Lower leg skin (tissue), 4 donors: ENCODE results near the gene CCR5. TPM values are rescaled to one million over a fixed set of nuclear protein-coding genes. Genes with fewer than 3 reads are reported as not detected.

Source experiments
- DNase-seq, 2 donors: peaks; one replicate each; pipeline ENCODE4 v3.0.0-alpha.2; 2019; ENCODE audit warnings: low spot score in 2 of 2
- H3K4me3 ChIP-seq: fragments of 200-600 bp; sonication (generic); 2 replicates; pipeline ENCODE4 v1.5.1; 2017; ENCODE audit warnings: mild to moderate bottlenecking, low read depth; ENCODE audit not compliant: poor library complexity, severe bottlenecking
- CTCF ChIP-seq, 3 donors: fragments of 450-650 bp; IDR thresholded peaks; one replicate each; pipeline ENCODE4 v1.5.1; 2016; ENCODE audit warnings: antibody characterized with exemption in 3 of 3, mild to moderate bottlenecking in 3 of 3, moderate library complexity in 2 of 3
- POLR2A ChIP-seq, 2 donors: fragments of 450-650 bp; IDR thresholded peaks; one replicate each; pipeline ENCODE4 v1.6.1; 2016 to 2017; ENCODE audit warnings: antibody characterized with exemption in 2 of 2, mild to moderate bottlenecking in 1 of 2, moderate library complexity in 1 of 2
- WGBS, 2 donors: methylation state at CpG; one replicate each; pipeline ENCODE4 v1.1.5; 2018; 5-methylcytosine and 5-hydroxymethylcytosine counted together
- intact Hi-C: fragments of 100-400 bp; cut with DNase I; formaldehyde crosslinking; loops from one replicate; pipeline ENCODE4 v1.15.0; 2023; ENCODE audit warnings: low total_unique reads
- total RNA-seq, 4 donors: library from RNA; depleted of rRNA; stranded (reverse); fragments of >200 nt; gene quantifications; one replicate each; pipeline ENCODE4 v1.1.0, GENCODE V29; 2016

CCR5 gene
- total RNA-seq, 4 donors from 2014 or later: 0.16 to 0.55 (median 0.20) TPM; not detected in 1

GRCh38 chr3:46397111-46397510, 26.4 kb downstream of the CCR5 start:
- TF ChIP-seq CTCF (IDR thresholded peaks at IDR 0.05): no peak
- no peak for TF ChIP-seq POLR2A (IDR thresholded peaks at IDR 0.05)
- intact Hi-C loops: no loop called here
- no peak overlapping the region for H3K4me3 ChIP-seq
- DNase-seq: no peak
- WGBS, 2 donors: 60 to 72% methylated on average over 7 of the region's 7 CpGs

GRCh38 chr3:46398186-46398955, 27.6 kb downstream of the CCR5 start:
- intact Hi-C loops: no loop called here
- no peak overlapping the region for H3K4me3 ChIP-seq
- no peak for TF ChIP-seq CTCF (IDR thresholded peaks at IDR 0.05)
- 91 to 95% methylated on average over 6 of the region's 6 CpGs for WGBS, 2 donors
- no peak for DNase-seq

- 67 to 85% methylated on average over 2 of the region's 2 CpGs for WGBS, 2 donors
- intact Hi-C loops: no loop called here
- TF ChIP-seq CTCF (IDR thresholded peaks at IDR 0.05) (no peak), POLR2A (IDR thresholded peaks at IDR 0.05) (no peak)
These were observed 28.4 kb downstream of the CCR5 start for GRCh38 chr3:46399098-46399497.

GRCh38 chr3:46399557-46399956, 28.8 kb downstream of the CCR5 start:
- DNase-seq: no peak
- intact Hi-C loops: no loop called here
- TF ChIP-seq CTCF (IDR thresholded peaks at IDR 0.05) (no peak), POLR2A (IDR thresholded peaks at IDR 0.05) (no peak)
- WGBS, 2 donors: 67 to 69% methylated on average over 2 of the region's 2 CpGs
- no peak overlapping the region for H3K4me3 ChIP-seq

More at GRCh38 chr3:46399098-46399497, 28.4 kb downstream of the CCR5 start:
- no peak overlapping the region for H3K4me3 ChIP-seq
- no peak for DNase-seq

- WGBS, 2 donors: 78% methylated on average over 8 of the region's 8 CpGs
- TF ChIP-seq POLR2A (IDR thresholded peaks at IDR 0.05) (no peak), CTCF (IDR thresholded peaks at IDR 0.05) (no peak)
- intact Hi-C loops: no loop called here
- no peak for DNase-seq
- H3K4me3 ChIP-seq: no peak overlapping the region
These were observed 29.4 kb downstream of the CCR5 start for GRCh38 chr3:46400000-46400734.
